ENCODE data around the gene JARID2. TPM values are rescaled to one million over a fixed set of nuclear protein-coding genes. Genes with fewer than 3 reads are reported as not detected.

JARID2 gene
- total and polyA plus RNA-seq, 10 of the 15 experiments (the other 5 are each of a cell fraction or from before 2014, with no cell fraction given): 4.2 to 21.6 (median 11.7) TPM

DNA sequence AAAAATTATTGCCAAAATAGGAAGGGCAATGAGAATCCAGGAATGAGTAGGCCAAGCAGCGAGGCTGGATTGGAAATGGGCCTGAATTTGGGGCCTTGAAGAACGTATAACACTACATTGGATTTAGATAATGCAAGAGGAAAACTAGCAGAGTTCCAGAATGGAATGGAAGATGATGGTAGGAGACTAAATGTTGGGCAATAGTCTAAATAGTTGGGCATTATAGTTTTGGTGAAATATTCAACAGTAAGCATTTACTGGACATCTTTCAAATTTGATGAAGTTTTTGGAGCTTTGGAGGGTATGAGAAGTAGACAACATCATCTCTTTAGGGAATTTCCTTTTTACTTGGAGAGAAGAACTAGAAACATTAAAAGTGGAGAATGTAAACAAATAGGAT lies 3.4 kb upstream of the JARID2 start:
- no peak overlapping the region for H3K27ac ChIP-seq (ENCODE audit: control insufficient read depth, insufficient read depth)
- BruUV-seq (replicated peaks): no TSS peak
- DNase-seq (ENCODE audit: low read depth, low spot score): no peak

More for the DNA sequence above, 3.4 kb upstream of the JARID2 start:
- no peaks in the 10 kb centered on the region for H4K20me1 ChIP-seq (ENCODE audit: control insufficient read depth, insufficient read depth)
- CTCF ChIA-PET: no interaction called here
- 67% methylated on average over 2 of the region's 2 CpGs for WGBS (ENCODE audit: insufficient coverage, insufficient replicate concordance, low lambda C conversion rate, missing lambda C conversion rate)
- RAD21 ChIA-PET (ENCODE audit: unreplicated experiment): interaction anchor here (0.7 to 1.3 kb wide), 4 partner anchors 12 to 219 kb away, joined by 3 to 4 read pairs (median 4); no protein-coding TSS in a partner anchor
- no peak for ATAC-seq
- no peak for FAIRE-seq
- no peaks in the 10 kb centered on the region for H3K27me3 ChIP-seq (replicated peaks in 1 of 2; ENCODE audit: control insufficient read depth in 2 of 2, insufficient read depth in 2 of 2, low read length in 1 of 2)
- no peaks in the 10 kb centered on the region for H3K4me1 ChIP-seq (ENCODE audit: control insufficient read depth, insufficient read depth, low read length)
- H2AFZ ChIP-seq (ENCODE audit: control insufficient read depth, low read depth, low read length): no peak overlapping the region
- peaks cover 20% of the 10 kb centered on the region for H3K79me2 ChIP-seq (ENCODE audit: control insufficient read depth, insufficient read depth, low read length)
- POLR2A ChIA-PET: interaction anchor here (0.6 to 0.7 kb wide), 4 partner anchors 12 to 902 kb away, joined by 5 to 6 read pairs (median 6); no protein-coding TSS in a partner anchor
- no peak for TF ChIP-seq PAX8 (IDR thresholded peaks at IDR 0.05)
- TF ChIP-seq, protein P1, sequence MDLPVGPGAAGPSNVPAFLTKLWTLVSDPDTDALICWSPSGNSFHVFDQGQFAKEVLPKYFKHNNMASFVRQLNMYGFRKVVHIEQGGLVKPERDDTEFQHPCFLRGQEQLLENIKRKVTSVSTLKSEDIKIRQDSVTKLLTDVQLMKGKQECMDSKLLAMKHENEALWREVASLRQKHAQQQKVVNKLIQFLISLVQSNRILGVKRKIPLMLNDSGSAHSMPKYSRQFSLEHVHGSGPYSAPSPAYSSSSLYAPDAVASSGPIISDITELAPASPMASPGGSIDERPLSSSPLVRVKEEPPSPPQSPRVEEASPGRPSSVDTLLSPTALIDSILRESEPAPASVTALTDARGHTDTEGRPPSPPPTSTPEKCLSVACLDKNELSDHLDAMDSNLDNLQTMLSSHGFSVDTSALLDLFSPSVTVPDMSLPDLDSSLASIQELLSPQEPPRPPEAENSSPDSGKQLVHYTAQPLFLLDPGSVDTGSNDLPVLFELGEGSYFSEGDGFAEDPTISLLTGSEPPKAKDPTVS (IDR thresholded peaks at IDR 0.05; ENCODE audit: low read depth, low read length): no peak
- no peak for TF ChIP-seq ZBED1 (IDR thresholded peaks at IDR 0.05; ENCODE audit: borderline replicate concordance)
- TF ChIP-seq, protein P2, sequence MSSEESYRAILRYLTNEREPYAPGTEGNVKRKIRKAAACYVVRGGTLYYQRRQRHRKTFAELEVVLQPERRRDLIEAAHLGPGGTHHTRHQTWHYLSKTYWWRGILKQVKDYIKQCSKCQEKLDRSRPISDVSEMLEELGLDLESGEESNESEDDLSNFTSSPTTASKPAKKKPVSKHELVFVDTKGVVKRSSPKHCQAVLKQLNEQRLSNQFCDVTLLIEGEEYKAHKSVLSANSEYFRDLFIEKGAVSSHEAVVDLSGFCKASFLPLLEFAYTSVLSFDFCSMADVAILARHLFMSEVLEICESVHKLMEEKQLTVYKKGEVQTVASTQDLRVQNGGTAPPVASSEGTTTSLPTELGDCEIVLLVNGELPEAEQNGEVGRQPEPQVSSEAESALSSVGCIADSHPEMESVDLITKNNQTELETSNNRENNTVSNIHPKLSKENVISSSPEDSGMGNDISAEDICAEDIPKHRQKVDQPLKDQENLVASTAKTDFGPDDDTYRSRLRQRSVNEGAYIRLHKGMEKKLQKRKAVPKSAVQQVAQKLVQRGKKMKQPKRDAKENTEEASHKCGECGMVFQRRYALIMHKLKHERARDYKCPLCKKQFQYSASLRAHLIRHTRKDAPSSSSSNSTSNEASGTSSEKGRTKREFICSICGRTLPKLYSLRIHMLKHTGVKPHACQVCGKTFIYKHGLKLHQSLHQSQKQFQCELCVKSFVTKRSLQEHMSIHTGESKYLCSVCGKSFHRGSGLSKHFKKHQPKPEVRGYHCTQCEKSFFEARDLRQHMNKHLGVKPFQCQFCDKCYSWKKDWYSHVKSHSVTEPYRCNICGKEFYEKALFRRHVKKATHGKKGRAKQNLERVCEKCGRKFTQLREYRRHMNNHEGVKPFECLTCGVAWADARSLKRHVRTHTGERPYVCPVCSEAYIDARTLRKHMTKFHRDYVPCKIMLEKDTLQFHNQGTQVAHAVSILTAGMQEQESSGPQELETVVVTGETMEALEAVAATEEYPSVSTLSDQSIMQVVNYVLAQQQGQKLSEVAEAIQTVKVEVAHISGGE (CRISPR knock-in tag; IDR thresholded peaks at IDR 0.05): no peak
- in situ Hi-C loops (cut with MboI) (no loop called here), intact Hi-C loops (cut with micrococcal nuclease; ENCODE audit: unreplicated experiment) (loop anchor here (10.0 kb wide), 2 partner anchors 328 to 382 kb away; no protein-coding TSS in a partner anchor)
- no peak overlapping the region for H3K9ac ChIP-seq (ENCODE audit: control insufficient read depth, insufficient read depth, low read length)
- SMC1A ChIA-PET (ENCODE audit: uncharacterized antibody, unreplicated experiment): interaction anchor here (0.5 to 2.7 kb wide), 6 partner anchors 11 to 366 kb away, joined by 3 to 6 read pairs (median 3); no protein-coding TSS in a partner anchor
- H3K4me2 ChIP-seq (ENCODE audit: control insufficient read depth, insufficient read depth): no peak overlapping the region
- no peak overlapping the region for H3K4me3 ChIP-seq
- no peaks in the 10 kb centered on the region for H3K9me3 ChIP-seq (replicated peaks; ENCODE audit: control insufficient read depth, insufficient read depth, low read length)
- no peaks in the 10 kb centered on the region for H3K36me3 ChIP-seq (ENCODE audit: control insufficient read depth in 2 of 2, insufficient read depth in 2 of 2, low read length in 1 of 2)
